ENCODE data around the gene RAC2.
A peak's percentile ranks its signal among the peaks of the same experiment; 100 is the strongest.

Gene RAC2

DNA sequence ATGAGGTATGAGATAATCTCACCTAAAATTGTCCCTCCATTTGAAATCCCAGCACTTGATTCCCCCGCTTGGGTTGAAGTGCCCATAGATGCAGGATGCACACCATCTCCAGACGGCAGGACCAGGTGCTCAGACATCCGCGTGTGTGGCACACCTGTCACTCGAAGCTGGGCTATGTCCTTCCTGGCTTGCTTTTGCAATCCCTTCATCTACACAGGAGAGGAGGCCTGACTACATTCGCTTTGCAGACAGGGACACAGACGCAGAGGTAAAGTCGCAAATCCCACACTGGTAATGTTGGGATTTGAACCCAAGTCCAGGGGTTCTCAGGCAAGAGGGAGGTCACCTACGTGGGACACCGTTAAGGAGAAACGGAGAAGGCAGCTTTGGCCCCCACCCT, 31.1 kb upstream of the RAC2 start:
- peak; percentile 62 for DNase-seq

DNA sequence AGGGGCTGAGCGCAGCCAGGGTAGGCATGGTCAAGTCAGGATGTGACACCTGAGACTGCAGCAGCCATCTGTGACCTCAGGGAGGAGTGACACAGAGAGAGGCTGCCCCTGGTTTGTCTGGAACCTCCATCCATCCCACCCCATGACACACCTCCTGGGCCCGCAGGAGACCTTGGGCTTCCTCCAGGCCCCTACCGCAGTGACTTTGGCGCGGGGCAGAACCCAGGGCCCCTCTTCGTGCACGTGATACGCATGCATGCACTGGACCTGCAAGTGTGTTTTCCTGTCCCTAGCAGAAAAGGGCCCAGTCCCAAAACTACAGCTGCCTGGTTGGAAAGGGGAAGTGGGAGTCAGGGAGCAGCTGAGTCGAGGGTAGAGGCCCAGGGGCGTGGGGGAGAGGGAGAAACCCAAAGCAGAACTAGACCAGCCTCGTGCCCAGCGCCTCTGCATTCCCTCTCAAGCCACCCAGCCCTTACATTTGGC, 30.4 kb upstream of the RAC2 start:
- no peak for DNase-seq

DNA sequence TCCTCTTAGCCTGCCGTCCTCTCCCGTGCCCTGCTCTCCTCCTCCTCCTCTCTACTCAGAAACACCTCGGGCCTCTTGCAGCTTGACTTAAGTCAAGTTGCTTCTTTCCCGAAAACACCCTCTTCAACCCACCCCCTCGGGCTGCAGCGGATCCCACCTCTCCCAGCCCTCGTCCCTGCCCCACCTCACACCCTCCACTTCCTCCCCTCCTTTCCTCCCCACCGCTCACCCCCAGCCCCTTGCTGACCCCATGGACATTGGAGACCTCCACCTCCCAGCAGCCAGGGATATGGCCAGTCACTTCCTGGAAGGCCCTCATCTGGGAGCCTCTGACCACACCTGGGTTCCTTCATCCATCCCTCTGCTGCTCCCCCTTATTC, 29.8 kb upstream of the RAC2 start:
- DNase-seq = no peak

DNA sequence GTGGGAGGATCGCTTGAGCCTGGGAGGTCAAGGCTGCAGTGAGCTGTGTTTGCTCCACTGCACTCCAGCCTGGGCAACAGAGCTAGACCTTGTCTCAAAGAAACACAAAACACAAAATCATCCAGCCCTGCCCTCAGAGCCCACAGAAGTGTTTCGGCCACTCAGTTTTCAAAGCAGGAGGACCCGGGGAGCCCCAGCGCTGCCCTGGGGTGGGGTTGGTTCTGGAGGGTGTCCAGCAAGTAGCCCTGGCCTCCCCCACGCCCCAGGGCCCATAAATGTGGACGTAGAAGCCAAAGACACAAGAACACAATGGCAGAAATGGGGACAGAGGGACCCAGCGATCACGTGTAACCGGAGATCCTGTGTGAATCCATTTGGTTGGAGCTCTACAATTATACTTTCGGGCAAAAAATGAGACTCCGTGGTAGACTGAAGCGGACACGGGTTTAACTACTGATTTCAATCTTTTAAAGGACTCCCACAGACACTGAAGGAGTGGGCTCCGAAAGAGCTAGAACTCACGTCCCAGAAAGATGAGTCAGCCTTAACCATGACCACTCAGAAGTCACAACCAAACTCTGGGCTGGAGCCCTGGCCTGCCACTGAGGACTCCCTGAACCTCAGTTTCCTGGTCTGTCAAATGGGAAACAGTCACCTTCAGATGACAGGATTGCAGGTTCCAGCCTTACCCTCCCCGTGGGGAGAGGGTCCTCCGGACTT, 29.2 kb upstream of the RAC2 start:
- DNase-seq = no peak

DNA sequence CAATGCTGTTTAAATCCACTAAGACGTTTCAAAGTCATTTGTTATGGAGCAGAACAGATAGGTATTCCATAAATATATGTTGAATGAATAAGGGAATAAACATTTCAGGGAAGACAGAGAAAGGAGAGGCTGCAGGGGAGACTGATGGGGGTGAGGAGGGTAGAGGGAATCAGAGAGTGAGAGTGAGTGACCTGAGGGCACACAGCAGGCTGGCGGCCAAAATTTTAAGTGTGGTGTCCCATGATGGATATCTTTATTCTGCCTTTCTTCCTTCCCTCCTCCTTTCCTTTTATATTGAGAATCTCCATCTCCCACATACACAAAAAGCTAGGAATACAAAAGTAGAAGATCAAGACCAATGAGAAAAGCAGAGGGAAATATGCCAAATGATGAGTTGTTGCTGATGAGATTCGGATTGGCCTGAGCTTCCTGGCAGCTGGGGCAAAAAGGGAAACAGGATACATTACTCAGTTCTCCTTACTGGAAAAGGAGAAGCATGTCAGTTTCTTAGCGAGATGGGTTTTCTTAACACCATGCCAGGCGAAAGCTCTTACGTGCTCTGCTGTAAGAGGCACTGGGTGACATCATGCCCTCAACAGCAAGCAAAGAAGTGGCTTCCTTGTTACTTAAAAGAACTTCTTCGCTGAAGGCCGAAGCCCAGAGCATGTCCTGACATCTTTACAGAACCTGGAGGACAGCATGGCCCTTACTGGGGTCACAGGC, 27.0 kb upstream of the RAC2 start:
- DNase-seq = no peak

DNA sequence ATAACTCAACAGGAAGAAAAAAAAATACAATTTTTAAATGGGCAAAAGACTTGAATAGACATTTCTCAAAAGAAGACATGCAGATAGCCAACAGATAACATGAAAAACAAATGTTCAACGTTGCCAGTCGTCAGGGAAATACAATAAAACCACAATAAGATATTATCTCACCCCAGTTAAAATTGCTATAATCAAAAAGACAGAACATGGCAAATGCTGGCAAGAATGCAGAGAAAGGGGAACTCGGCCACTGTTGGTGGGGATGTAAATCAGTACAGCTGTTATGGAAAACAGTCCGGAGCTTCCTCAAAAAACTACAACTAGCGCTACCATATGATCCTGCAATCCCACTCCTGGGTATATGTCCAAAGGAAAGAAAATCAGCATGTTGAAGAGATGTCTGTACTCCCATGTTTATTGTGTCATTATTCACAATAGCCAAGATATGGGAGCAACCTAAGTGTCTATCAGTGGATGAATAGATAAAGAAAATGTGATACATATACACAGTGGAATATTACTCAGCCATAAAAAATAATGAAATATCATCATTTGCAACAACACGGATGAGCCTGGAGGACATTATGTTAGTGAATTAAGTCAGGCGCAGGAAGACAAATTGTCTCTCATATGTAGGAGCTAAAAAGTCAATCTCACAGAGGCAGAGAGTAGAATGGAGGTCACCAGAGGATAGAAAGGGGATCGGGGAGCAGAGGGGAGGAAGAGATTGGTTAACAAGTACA, 26.0 kb upstream of the RAC2 start:
- no peak for DNase-seq

DNA sequence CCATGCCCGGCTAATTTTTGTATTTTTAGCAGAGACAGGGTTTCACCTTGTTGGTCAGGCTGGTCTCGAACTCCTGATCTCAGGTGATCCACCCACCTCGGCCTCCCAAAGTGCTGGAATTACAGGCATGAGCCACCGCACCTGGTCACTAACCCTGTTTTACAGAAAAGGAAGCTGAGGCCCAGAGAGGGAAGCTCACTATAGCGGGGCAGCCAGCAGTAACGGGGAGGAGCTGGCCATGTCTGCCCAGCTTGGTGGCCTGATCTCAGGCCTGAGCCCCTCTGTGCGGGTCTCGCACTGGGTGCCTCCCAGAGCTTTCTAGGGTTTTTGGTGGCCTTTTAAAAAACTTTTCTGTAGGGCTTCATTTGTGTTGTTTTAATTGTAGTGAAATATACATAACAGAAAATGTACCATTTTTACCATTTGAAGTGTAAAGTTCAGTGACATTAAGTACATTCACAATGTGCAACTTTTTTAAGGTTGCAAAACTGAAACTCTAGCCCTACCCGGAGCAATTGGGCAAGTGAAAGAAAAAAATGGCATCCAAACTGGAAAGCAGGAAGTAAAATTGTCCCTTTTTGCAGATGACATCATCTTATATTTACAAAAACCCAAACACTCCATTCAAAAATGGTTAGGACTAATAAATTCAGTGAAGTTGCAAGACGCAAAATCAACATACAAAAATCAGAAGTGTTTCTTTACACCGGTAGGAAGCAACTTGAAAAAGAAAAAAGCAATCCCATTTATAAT, 23.8 kb upstream of the RAC2 start:
- no peak for DNase-seq

DNA sequence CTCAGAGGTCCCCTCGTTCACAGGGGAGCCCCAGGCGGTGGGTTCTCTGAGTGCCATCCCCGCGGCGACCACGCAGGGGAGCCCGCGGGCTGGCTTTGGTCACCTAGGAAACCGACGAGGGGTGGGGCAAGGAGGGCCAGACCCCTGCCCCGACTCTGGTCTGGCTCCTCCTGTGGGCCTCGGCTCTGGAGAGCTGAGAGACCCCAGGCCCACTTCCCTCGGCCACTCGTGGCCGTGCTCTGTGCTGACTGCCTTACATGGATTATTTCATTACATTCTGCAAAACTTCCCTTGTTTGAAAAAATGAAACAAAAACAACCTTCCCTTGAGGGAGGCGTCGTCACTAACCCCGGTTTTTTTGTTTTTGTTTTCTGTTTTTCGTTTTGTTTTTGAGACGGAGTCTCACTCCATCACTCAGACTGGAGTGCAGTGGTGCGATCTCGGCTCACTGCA, 23.1 kb upstream of the RAC2 start:
- DNase-seq = no peak

DNA sequence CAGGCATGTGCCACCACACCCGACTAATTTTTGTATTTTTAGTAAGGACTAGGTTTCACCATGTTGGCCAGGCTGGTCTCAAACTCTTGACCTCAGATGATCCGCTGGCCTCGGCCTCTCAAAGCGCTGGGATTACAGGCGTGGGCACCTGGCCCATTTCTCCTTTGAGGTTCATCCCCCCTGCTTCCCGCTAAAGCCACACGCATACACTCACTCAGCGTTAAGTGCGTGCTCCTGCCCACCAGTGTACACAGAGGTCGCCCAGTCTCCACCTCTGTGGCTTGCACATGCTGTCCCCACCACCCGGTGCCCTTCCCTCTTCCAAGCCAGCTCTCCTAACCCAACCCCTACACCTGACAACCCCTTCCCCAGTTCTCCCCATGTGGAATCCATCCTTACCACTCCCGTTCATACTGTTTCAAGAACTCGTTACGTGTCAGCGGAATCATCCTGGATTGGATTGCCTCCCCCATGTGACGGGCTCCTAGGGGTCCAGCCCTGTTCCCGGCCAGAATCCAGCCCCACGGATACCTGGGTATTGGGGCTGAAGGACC, 22.6 kb upstream of the RAC2 start:
- DNase-seq = no peak

DNA sequence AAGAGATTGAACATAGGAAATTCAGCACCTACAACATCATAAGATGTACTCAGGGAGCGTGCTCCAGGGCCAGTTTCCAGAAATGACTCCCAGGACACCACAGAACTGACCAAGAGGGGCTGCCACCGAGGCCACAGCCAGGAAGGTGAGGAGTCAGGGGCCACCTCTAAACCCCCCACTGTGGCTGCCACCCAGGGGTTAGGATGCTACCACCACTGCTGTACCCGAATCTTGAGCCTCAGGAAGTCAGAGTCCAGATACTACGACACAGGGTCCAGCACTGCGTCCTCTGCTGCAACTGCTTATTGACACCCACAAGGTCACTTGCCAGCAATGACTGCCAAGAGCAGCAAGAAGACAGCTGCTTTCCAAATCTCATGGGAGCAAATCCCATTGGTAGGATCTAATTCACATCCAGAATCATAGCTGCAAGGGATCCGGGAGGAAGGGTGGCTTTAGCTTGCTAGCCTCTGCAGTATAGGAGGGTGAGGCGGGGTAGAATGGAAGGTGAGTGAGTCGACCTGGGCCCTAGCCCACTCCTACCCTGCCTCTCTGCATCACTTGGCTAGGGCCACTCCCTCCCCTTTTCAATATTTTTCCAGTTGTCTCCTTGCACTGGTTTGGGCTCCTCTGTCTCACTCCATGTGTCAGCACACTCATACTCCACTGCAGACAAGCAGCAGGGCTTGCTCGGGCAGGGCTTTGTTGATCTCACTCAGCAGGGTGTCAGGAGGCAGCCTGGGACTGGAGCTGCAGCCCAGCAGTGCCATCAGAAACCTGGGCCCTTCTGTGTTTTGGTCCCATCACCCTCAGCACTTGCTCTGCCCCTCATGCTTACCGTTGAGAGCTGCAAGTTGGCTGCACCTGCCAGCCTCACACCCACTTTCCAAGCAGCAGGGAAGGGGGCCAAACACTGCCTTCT, 20.2 kb upstream of the RAC2 start:
- DNase-seq = peak; percentile 32

DNA sequence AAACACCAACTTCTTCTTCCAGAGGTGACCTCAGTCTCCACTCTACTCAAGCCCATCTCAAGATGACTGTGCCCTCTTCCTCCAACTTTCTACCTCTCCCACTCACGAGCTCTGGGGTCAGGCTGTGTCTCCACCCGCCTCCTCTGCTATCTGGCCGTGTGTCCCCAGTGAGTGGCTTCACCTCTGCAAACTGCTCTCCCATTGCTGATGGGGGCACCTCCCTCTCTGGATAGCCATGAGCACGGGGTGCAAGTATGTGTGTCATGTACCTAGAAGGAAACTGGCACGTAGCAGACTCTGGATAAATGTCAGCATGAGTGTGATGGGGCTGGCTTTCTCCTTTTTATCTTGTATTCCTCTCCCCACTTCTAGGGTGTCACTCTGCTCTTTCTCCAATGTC, 18.3 kb upstream of the RAC2 start:
- DNase-seq = no peak

DNA sequence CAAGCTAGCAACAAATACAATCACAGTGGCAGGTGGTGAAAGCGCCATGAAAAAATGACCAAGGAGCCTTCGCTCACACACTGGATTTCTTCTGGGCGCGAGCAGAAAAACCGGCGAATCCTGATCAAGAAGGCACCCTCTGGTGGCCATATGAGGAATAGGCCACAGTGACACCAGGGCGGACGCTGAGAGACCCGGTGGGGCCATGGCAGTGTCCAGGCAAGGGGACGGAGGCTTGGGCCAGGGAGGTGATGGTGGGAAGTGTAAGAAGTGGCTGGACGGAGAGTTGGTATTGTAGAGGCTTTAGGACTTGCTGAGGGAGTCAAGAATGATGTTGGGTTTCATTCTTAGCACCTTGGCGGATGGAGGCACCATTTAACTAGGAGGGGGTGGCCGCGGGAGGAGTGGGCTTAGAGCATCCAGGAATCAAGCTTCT, 16.9 kb upstream of the RAC2 start:
- peak; percentile 65 for DNase-seq

DNA sequence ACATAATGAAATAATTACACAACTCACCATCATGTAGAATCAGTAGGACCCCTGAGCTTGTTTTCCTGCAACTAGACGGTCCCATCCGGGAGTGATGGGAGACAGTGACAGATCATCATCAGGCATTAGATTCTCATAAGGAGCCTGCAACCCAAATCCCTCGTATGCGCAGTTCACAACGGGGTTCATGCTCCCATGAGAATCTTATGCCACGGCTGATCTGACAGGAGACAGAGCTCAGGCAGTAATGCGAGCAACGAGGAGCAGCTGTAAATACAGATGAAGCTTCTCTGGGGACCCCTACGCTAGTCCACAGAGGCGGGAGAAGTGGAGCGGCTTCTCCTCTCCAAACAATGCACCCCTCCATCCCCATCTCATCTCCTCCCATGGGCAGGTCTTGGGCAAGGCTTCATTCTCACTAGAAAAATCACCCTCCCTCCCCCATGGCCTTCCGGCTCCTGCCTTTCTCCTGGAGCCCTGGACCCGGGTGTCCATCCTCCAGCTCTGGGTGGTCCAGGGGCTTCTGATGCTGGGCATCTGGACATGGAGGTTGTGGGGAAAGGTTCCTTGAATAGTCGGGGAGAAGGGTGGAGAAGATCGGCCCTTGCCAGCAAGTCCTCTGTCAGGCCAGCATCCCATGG, 16.2 kb upstream of the RAC2 start:
- peak; percentile 38 for DNase-seq

DNA sequence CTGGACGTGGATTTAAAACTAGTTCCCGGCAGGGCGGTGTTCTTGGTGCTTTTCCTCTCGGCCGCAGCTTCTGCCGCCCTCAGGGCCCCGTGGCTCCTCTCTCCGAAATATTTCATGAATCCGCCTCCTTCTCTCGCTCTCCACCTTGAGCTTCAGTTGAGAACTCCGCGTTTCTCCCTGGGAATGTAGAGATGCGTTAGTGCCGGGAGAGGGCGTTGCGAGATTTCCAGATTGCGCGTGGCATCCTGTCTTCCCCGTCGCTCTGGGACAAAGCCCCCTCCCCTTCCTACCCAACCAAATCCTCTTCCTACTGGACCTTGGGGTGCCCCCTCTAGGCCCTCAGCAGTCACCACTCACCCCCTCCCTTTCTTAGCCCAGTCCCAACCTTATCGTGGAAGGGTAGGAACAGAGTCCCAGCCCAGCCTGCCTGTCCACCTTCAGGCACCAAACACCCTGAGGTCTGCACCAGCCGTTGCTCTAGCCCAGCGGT, 15.5 kb upstream of the RAC2 start:
- DNase-seq = no peak

DNA sequence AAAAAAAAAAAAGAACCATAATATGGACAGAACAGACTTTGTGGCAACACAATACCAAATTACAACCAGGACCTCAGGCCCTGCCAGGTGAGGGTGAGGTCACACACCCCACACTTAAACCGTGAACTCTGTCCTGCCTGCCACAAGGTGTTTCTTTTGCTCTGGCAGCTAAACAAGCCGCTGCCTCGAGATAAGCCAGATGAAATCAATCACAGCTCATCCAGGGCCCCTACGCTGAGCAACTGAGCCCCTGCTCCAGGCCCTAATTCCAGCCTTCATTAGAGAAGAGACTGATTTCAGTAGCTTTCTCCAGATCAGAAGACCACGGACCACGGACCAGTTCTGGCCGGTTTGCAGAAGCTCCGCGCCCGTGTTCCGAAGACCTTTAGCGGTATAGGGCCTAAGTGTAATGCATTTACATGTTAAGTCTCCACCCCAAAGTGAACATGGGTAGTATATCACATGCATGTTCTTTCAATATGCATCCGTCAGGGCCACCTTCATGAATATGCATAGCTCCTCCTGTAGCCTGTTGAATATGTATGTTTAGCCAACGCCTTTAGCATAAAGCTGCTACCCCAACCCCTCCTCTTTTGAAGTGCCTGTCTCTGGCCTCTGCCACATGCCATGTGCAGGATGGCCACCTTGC, 14.8 kb upstream of the RAC2 start:
- DNase-seq = no peak

DNA sequence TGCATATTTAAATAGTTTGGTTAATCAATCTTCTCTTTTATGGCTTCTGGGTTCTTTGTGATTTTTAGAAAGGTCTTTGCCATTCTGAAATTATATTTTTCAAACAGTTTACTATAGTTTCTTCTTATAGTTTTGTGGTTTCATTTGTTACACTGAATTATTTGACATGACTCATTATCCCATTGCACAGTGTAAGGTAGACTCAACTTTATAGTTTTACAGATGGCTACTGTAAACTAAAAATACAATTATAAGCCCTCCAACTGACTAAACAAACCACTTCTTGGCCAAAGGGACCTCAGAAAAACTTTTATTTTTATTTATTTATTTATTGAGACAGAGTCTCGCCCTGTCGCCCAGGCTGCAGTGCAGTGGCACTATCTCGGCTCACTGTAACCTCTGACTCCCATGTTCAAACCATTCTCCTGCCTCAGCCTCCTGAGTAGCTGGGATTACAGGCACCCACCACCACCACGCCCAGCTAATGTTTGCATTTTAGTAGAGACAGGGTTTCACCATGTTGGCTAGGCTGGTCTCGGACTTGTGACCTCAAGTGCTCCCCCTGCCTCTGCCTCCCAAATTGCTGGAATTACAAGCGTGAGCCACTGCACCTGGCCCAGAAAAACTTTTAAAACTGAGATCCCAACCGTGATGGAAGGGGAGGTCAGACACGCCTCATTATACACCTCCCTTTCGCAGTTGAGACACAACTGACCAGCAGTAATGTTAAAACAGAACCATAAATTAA, 14.1 kb upstream of the RAC2 start:
- DNase-seq = no peak

DNA sequence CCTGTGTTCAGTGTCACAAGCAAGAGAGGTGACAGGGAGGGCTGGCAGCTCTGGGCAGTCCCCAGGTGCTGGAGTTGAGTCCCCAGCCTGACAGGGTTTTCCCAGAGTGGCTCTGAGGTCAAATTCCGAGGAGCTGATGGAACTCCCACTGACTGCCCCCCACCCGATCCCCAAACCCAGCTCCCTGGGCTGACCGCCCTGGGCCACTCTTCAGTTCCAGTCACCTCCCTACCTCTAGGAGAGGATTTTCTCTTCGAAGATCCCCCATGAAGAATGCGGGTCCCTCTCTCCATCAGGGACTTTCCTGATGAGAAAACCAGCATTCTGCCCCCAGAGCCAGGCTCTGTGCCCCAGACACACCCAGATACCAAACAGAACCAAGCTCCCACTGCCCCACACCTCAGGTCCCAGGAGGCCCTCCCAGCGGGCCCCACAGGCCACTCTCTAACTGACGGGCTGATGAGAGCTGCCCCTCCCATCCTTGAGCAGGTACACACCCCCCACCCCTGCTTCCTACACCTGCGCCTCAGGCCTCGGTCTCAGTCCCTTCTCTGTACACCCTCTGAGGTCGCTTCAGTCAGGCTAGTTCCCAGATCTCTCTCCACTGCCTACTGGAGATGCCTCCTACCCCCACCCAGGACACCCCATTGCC, 12.1 kb upstream of the RAC2 start:
- no peak for DNase-seq

DNA sequence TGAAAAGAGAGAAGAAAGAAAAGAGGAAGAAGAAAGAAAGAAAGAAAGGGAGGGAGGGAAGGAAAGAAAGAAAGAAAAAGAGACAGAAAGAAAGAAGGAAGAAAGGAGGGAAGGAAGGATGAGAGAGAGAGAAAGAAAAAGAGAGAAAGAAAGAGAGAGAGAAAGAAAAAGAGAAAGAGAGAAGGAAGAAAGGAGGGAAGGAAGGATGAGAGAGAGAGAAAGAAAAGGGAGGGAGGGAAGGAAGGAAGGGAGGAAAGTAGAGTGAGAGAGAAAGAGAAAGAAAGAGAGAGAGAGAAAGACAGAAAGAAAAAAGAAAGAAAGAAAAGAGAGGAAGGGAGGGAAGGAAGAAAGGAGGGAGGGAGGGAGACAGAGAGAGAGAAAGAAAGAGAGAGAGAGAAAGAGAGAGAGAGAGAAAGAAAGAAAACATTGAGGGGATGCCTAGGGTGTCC, 11.5 kb upstream of the RAC2 start:
- DNase-seq = no peak

DNA sequence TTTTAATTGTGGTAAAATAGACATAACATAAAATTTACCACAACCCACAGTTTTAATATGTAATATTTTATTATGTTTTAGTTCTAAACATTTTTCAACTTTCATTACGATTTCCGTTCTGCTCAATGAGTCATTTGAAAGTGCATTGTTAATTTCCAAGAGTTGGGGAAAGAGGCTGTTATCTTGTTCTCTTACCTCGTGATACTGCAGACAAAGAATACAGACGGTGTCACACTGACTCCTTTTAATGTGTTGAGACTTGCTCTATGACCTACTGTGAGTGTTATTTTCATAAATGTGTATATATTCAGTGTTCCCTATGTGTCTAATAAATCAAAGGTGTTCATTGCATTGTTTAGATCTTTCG, 10.8 kb upstream of the RAC2 start:
- DNase-seq = no peak
